Small intestine (tissue), 7 donors: ENCODE measurements around the gene OR2W1. TPM values are rescaled to one million over a fixed set of nuclear protein-coding genes. Genes with fewer than 3 reads are reported as not detected.

Experiments
- DNase-seq, 2 donors: peaks; one replicate each; pipeline versions ENCODE4 v3.0.0 to v3.0.0-alpha.2; 2013
- FAIRE-seq: peaks from 2 replicates; lab custom pipeline; 2012; peaks lifted over from hg19 to GRCh38; lab: Jason Lieb, UNC
- H3K27ac ChIP-seq, 3 donors: one replicate each; pipeline ENCODE4 v1.5.1; 2013; ENCODE audit warnings: low read length in 2 of 3, mild to moderate bottlenecking in 2 of 3, control low read depth in 1 of 3, inconsistent platforms in 1 of 3, low read depth in 1 of 3, moderate library complexity in 1 of 3
- H3K27me3 ChIP-seq, 3 donors: one replicate each; pipeline ENCODE4 v1.6.1; 2013; ENCODE audit warnings: low read length in 3 of 3, inconsistent platforms in 1 of 3; ENCODE audit not compliant: control insufficient read depth in 3 of 3, insufficient read depth in 3 of 3
- H3K36me3 ChIP-seq, 3 donors: one replicate each; pipeline ENCODE4 v1.6.1; 2013; ENCODE audit warnings: low read length in 3 of 3, inconsistent platforms in 1 of 3, low read depth in 1 of 3, mild to moderate bottlenecking in 1 of 3, moderate library complexity in 1 of 3; ENCODE audit not compliant: control insufficient read depth in 3 of 3, insufficient read depth in 2 of 3
- H3K4me1 ChIP-seq, 3 donors: one replicate each; pipeline ENCODE4 v1.6.1; 2013; ENCODE audit warnings: low read length in 2 of 3, inconsistent platforms in 1 of 3, low read depth in 1 of 3, mild to moderate bottlenecking in 1 of 3, moderate library complexity in 1 of 3; ENCODE audit not compliant: control insufficient read depth in 3 of 3, insufficient read depth in 2 of 3
- H3K4me3 ChIP-seq, 3 donors: one replicate each; pipeline ENCODE4 v1.5.1; 2013; ENCODE audit warnings: low read length in 3 of 3, control low read depth in 1 of 3, inconsistent platforms in 1 of 3, low read depth in 1 of 3, mild to moderate bottlenecking in 1 of 3, moderate library complexity in 1 of 3
- H3K9me3 ChIP-seq, 2 donors: one replicate each; pipeline ENCODE4 v1.6.1; 2013; ENCODE audit warnings: low read depth in 1 of 2, low read length in 1 of 2; ENCODE audit not compliant: control insufficient read depth in 2 of 2, insufficient read depth in 1 of 2
- WGBS, 3 donors: extraction: QIAGEN DNeasy Blood & Tissue Kit; methylation state at CpG; one replicate each; pipeline ENCODE4 v1.1.7; 2013; 5-methylcytosine and 5-hydroxymethylcytosine counted together
- polyA plus RNA-seq, 4 donors: library from polyadenylated mRNA; stranded (reverse) in 3 of 4; unstranded in 1 of 4; fragments of 200-250 nt in 3 of 4; fragments of 120-200 nt in 1 of 4; gene quantifications; one replicate each; pipeline versions ENCODE4 v1.2.1 to v1.2.3, GENCODE V29; 2013
- donor health status: healthy with polysubstance abuse.
- donor health status: control.
- donor health status: control.
- donor health status: Bipolar disorder and iron deficiency.
- donor health status: healthy.

The OR2W1 gene
- polyA plus RNA-seq, 4 donors: not detected

DNA sequence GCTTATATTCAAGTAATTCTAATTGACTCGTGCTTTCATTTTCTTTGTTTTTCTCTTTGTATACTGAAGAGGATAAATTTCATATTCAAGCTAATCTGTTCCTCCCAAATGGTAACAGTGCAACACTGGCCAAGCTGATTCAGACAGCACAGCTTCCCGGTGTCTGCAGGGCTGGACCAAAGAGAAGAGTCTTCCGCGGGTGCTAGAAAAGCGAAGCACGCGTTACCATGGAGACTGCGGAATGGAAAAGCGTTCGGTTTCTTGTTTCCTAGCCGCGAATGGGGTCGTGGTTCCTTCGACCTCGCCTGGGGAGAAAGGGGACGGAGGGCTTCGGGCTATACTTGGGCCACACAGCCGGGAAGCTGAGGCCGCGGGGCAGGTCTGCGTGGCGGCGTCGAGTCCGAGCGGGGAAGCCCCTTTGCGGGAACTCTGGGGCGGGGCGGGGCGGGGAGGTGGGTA is 33.7 kb downstream of the OR2W1 start:
- peak; percentile 11 to 56 for DNase-seq
- no peaks in the 10 kb centered on the region for H3K36me3 ChIP-seq
- H3K4me1 ChIP-seq: no peaks in the 10 kb centered on the region
- no peak overlapping the region for H3K27ac ChIP-seq
- H3K27me3 ChIP-seq: peaks cover 2 to 38% (median 10%) of the 10 kb centered on the region in 3 donors
- 1 to 2% (median 1%) methylated on average over 30 of the region's 30 CpGs for WGBS, 3 donors
- FAIRE-seq: no peak
- H3K9me3 ChIP-seq: peaks cover 0 to 12% of the 10 kb centered on the region in 2 donors
- peak overlapping the region in 2 of 3 donors; percentile 35 to 51 for H3K4me3 ChIP-seq

- Histone ChIP-seq H3K27ac (no peak overlapping the region), H3K4me3 (no peak overlapping the region), H3K36me3 (no peaks in the 10 kb centered on the region), H3K9me3 (peaks cover 0 to under 1% of the 10 kb centered on the region in 2 donors), H3K27me3 (peaks cover 2 to 30% (median 5%) of the 10 kb centered on the region in 3 donors), H3K4me1 (no peaks in the 10 kb centered on the region)
- WGBS, 3 donors: 26 to 48% (median 28%) methylated on average over 1 of the region's 1 CpG
- DNase-seq: no peak
- no peak for FAIRE-seq
Measured at GRCh38 chr6:29009358-29009757, 35.6 kb downstream of the OR2W1 start.

- Histone ChIP-seq H3K36me3 (no peaks in the 10 kb centered on the region), H3K4me3 (no peak overlapping the region), H3K27ac (no peak overlapping the region), H3K4me1 (no peaks in the 10 kb centered on the region), H3K27me3 (peaks cover 2 to 18% (median 5%) of the 10 kb centered on the region in 3 donors), H3K9me3 (no peaks in the 10 kb centered on the region)
- FAIRE-seq: no peak
- no peak for DNase-seq
- WGBS, 3 donors: 76 to 82% (median 80%) methylated on average over 2 of the region's 2 CpGs
Measured at GRCh38 chr6:29008089-29008488, 36.9 kb downstream of the OR2W1 start.

DNA sequence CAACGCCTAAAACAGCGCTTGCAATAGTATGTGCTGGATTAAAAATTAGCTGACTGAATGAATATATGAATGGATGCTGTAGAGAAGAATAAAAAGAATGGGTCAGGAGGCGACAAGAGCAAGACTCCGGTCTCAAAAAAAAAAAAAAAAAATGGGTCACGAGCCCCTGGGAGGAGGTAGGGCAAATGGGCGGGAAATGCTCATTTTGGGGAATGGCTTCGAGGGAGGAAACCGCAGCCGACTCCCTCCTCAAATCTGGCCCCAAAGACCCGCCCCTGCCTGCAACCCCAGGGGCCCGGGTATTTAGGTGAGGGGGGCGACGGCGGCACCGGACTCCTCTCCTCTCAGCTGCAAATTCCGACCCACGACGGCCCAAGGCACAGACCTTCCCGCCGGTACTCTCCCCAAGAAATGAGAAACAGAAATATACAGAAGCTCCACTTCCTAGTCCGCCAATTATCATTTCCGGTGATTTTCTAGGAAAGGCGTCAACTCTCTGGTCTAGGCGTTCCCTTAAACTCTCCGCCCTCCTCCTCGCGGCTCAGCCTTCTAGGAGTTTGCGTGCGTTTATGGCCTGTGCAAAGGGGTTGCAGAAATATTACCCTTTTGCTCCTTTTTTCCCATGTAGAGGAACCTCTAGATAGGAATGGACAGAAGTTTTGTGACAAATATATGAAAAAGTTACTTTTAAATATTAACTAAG is 39.6 kb downstream of the OR2W1 start, which contains the start of gene ZNF311:
Gene ZNF311, minus strand, starts transcription at position 133 of the 703 bp plus-strand sequence. CDS start 1,361 bp downstream, outside the sequence.
- Histone ChIP-seq H3K4me1 (no peaks in the 10 kb centered on the region), H3K9me3 (no peaks in the 10 kb centered on the region), H3K4me3 (peak within 1 kb of the TSS; percentile 26 to 84 (median 63)), H3K36me3 (no peaks in the 10 kb centered on the region), H3K27ac (peak within 1 kb of the TSS in 1 of 3 donors; percentile 14), H3K27me3 (peaks cover 0 to 2% (median under 1%) of the 10 kb centered on the region in 3 donors)
- FAIRE-seq (no peak), DNase-seq (peak; percentile 77 to 84)
- 7 to 13% (median 9%) methylated on average over 29 of the region's 29 CpGs for WGBS, 3 donors

DNA sequence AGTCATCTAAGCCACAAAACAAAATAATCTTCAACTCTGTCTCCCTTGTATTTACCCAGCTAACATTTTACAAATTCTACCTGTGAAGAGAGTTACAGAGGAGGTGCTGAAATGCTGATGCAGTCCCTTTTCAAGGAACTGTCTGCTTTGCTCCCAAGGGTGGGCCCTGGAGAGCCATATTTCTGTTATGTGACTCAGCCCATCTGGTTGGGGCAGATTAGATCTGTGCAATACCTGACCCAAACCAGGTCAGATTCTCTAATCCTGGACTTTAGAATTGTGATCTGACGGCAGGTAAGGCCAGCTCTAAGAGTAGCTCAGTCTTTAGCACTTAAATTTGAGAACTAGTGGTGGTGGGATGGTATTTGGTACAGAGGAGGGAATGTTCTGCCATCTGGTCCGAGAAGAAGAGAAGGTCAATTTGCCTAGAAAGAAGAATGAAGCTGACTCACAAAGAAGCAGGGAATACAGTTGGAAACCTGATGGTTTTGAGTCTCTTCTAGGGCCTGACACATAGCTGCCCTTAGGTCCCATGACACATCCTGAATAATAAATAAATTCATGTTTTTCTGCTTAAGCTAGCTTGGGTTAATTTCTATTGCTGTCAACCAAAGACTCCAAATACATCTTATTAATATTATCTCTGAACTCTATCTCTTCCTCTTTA is 48.0 kb downstream of the OR2W1 start:
- Histone ChIP-seq H3K27me3 (no peaks in the 10 kb centered on the region), H3K4me1 (no peaks in the 10 kb centered on the region), H3K36me3 (no peaks in the 10 kb centered on the region), H3K9me3 (peaks cover 0 to 12% of the 10 kb centered on the region in 2 donors), H3K27ac (no peak overlapping the region), H3K4me3 (no peak overlapping the region)
- 82 to 90% (median 89%) methylated on average over 2 of the region's 2 CpGs for WGBS, 3 donors
- no peak for DNase-seq
- no peak for FAIRE-seq

GRCh38 chr6:28995093-28995650 is 49.8 kb downstream of the OR2W1 start:
- Histone ChIP-seq H3K27ac (no peak overlapping the region), H3K36me3 (no peaks in the 10 kb centered on the region), H3K4me3 (no peak overlapping the region), H3K27me3 (no peaks in the 10 kb centered on the region), H3K9me3 (peaks cover 0 to 12% of the 10 kb centered on the region in 2 donors), H3K4me1 (no peaks in the 10 kb centered on the region)
- FAIRE-seq (no peak), DNase-seq (no peak)
- 90 to 96% (median 91%) methylated on average over 8 of the region's 8 CpGs for WGBS, 3 donors

Other genes with a start within 250 kb of the OR2W1 start
- gene TRIM27, start 121.2 kb downstream of the OR2W1 start, polyA plus RNA-seq: 10 to 100 TPM; 30.5 to 63.8 (median 36.7) TPM
- gene ZNF311, start 39.9 kb downstream of the OR2W1 start, polyA plus RNA-seq: 1 to 10 TPM in 2 of 4 donors, under 1 TPM in 2; 0.27 to 4.1 (median 0.86) TPM
- gene OR2B3, start 42.1 kb upstream of the OR2W1 start, polyA plus RNA-seq: not detected
- gene OR2J1, start 54.3 kb upstream of the OR2W1 start, polyA plus RNA-seq: not detected
- not detected for gene OR2J3, start 62.9 kb upstream of the OR2W1 start, polyA plus RNA-seq
- gene OR2J2, start 125.7 kb upstream of the OR2W1 start, polyA plus RNA-seq: not detected